OCI-LY1 (cell line): ENCODE measurements around the gene CD300A.

Source experiments
- CTCF ChIP-seq: fragments of 200-600 bp; sonication (generic), shearing (Covaris generic); IDR thresholded peaks from 2 replicates; pipeline ENCODE4 v1.5.1; 2017; ENCODE audit warnings: mild to moderate bottlenecking, antibody characterized with exemption, low read length, moderate library complexity, mixed read lengths
- EZH2 ChIP-seq: fragments of 200-600 bp; sonication (generic), shearing (Covaris generic); IDR thresholded peaks from 2 replicates; pipeline ENCODE4 v1.8.0; 2017; ENCODE audit warnings: borderline replicate concordance, mixed run types, mild to moderate bottlenecking, antibody characterized with exemption, low read length, moderate library complexity, mixed read lengths

GRCh38 chr17:74478420-74479100 is 12.1 kb downstream of the CD300A start:
- TF ChIP-seq CTCF, result no peak
- no peak for TF ChIP-seq EZH2
